Adrenal gland (tissue), 12 donors: ENCODE measurements around the gene TCF4. TPM values are rescaled to one million over a fixed set of nuclear protein-coding genes. Genes with fewer than 3 reads are reported as not detected.
"Not testable (repeated sequence)": the region's sequence is repeated elsewhere in the genome, so short reads cannot be mapped to it uniquely, and the experiment has no call there.

Source experiments
- DNase-seq, 7 donors: peaks; one replicate each; pipeline ENCODE4 v3.0.0-alpha.2; 2019 to 2020
- H3K27ac ChIP-seq, 5 donors: fragments of 200-600 bp; sonication (generic) in 4 of 5; 1 replicate in 3 of 5; 2 replicates in 2 of 5; pipeline versions ENCODE4 v1.5.1 to v1.8.0; 2016 to 2020; ENCODE audit warnings: mild to moderate bottlenecking in 1 of 5
- H3K27me3 ChIP-seq: fragments of 200-600 bp; 2 replicates; pipeline ENCODE4 v1.8.0; 2021
- H3K36me3 ChIP-seq, 2 donors: fragments of 200-600 bp; replicated peaks in 1 of 2; 1 replicate in 1 of 2; 2 replicates in 1 of 2; pipeline versions ENCODE4 v1.5.1 to v1.8.0; 2018 to 2022
- H3K4me1 ChIP-seq, 2 donors: fragments of 200-600 bp; replicated peaks in 1 of 2; 1 replicate in 1 of 2; 2 replicates in 1 of 2; pipeline versions ENCODE4 v1.5.1 to v1.8.0; 2018 to 2021
- H3K4me3 ChIP-seq, 4 donors: fragments of 200-600 bp; sonication (generic) in 3 of 4; one replicate each; pipeline ENCODE4 v1.5.1; 2016 to 2018
- H3K9me3 ChIP-seq, 3 donors: fragments of 200-600 bp; sonication (generic) in 1 of 3; replicated peaks in 1 of 3; 1 replicate in 2 of 3; 2 replicates in 1 of 3; pipeline versions ENCODE4 v1.5.1 to v1.8.0; 2016 to 2021
- POLR2A ChIP-seq, 2 donors: fragments of 450-650 bp; IDR thresholded peaks; one replicate each; pipeline ENCODE4 v1.6.1; 2017; ENCODE audit warnings: antibody characterized with exemption in 2 of 2, mild to moderate bottlenecking in 2 of 2, moderate library complexity in 1 of 2
- WGBS, 4 donors: extraction: QIAGEN DNeasy Blood & Tissue Kit in 2 of 4; methylation state at CpG; one replicate each; pipeline versions ENCODE4 v1.1.5 to v1.1.7; 2013 to 2017; 5-methylcytosine and 5-hydroxymethylcytosine counted together
- intact Hi-C, 2 donors: fragments of 100-400 bp; cut with DNase I; formaldehyde crosslinking; loops; one replicate each; pipeline versions ENCODE4 v1.14.1 to v1.15.0; 2022 to 2023
- polyA plus RNA-seq, 3 donors: library from polyadenylated mRNA; stranded (reverse); fragments of 200-250 nt in 2 of 3; fragments of 350-450 nt in 1 of 3; fragmentation: Illumina TruSeq in 1 of 3; extraction: RNeasy Lipid Tissue Mini Kit (QIAGEN cat#74804) in 1 of 3; gene quantifications; one replicate each; pipeline ENCODE4 v1.2.3, GENCODE V29; 2013 to 2014
- total RNA-seq, 9 donors: library from RNA; depleted of rRNA in 4 of 9; stranded (reverse); fragments of >200 nt in 4 of 9; fragments of 120-200 nt in 1 of 9; fragmentation: NEBNext Ultra II Directional in 1 of 9; extraction: Animal tissue kit (Norgen Biotek cat#: 25700) in 1 of 9; gene quantifications; one replicate each; pipeline versions ENCODE4 v1.1.0 to v1.2.4, GENCODE V29; 2013 to 2023
- TF ChIP-seq, protein P1 (sequence below), 6 experiments: fragments of 450-650 bp in 4 of 6; fragments of 200-600 bp in 2 of 6; sonication (generic) in 1 of 6; IDR thresholded peaks; 1 replicate in 5 of 6; 2 replicates in 1 of 6; pipeline versions ENCODE4 v1.5.1 to v1.8.0; 2016 to 2021; ENCODE audit warnings: antibody characterized with exemption in 6 of 6, mild to moderate bottlenecking in 2 of 6, moderate library complexity in 1 of 6
- donor health status: healthy with polysubstance abuse.
- donor health status: Bipolar disorder and iron deficiency.
- donor health status: DM: yes; HTN: yes; CAD: no.
- donor health status: DM: no; HTN: no; CAD: no.
- donor health status: DM: no; HTN: no; CAD: no.
- donor health status: DM: yes; HTN: yes; CAD: no.

The TCF4 gene
- total and polyA plus RNA-seq, 12 donors = 21.9 to 196 (median 112) TPM

DNA sequence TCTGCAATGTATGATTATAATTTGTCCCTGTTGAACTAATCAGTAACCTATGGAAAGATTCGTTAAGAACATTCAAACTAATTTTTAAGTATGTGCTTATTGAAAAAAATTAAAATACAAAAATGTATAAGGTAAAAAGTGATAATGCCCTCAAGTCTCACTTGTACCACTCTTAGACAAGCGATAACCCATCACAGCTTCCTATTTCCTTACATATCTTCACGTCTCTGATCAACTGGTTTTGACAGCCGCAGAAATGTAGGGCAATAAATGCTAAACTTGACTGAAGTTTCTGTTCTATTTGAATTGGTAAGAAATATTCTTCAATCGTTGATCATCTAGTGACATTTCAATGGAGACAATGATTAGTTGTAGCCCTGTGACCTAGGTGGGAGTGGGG is 112.5 kb downstream of the TCF4 start:
- 92 to 96% (median 95%) methylated on average over 5 of the region's 5 CpGs for WGBS, 4 donors
- Histone ChIP-seq H3K27me3 (no peaks in the 10 kb centered on the region), H3K4me3 (no peak overlapping the region), H3K36me3 (no peaks in the 10 kb centered on the region), H3K9me3 (no peaks in the 10 kb centered on the region), H3K4me1 (peaks cover 0 to 17% of the 10 kb centered on the region in 2 donors), H3K27ac (no peak overlapping the region)
- intact Hi-C loops = no loop called here
- TF ChIP-seq, protein P1, sequence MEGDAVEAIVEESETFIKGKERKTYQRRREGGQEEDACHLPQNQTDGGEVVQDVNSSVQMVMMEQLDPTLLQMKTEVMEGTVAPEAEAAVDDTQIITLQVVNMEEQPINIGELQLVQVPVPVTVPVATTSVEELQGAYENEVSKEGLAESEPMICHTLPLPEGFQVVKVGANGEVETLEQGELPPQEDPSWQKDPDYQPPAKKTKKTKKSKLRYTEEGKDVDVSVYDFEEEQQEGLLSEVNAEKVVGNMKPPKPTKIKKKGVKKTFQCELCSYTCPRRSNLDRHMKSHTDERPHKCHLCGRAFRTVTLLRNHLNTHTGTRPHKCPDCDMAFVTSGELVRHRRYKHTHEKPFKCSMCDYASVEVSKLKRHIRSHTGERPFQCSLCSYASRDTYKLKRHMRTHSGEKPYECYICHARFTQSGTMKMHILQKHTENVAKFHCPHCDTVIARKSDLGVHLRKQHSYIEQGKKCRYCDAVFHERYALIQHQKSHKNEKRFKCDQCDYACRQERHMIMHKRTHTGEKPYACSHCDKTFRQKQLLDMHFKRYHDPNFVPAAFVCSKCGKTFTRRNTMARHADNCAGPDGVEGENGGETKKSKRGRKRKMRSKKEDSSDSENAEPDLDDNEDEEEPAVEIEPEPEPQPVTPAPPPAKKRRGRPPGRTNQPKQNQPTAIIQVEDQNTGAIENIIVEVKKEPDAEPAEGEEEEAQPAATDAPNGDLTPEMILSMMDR (IDR thresholded peaks at IDR 0.05) = no peak
- no peak for TF ChIP-seq POLR2A (IDR thresholded peaks at IDR 0.05)
- DNase-seq = no peak

DNA sequence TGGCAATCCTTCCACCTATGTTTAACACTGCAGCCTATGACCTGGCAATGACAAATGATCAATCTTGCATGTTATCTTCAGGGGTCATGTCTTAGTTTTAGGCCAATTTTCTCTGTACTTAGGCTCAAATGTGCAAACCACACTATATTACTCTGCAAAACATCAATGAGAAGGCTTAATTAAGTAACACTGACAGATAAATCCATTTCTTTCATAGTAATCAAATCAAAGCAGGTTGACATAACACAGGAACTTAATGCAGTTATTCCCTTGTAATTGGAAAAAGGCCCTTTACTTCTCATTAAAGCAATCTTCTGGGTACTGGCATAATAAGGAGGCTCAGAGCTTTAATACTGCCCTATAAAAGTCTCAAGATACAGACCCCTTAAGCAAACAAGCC is 114.4 kb downstream of the TCF4 start:
- Histone ChIP-seq H3K27ac (no peak overlapping the region), H3K27me3 (no peaks in the 10 kb centered on the region), H3K4me1 (peaks cover 0 to 17% of the 10 kb centered on the region in 2 donors), H3K4me3 (no peak overlapping the region), H3K36me3 (no peaks in the 10 kb centered on the region), H3K9me3 (no peaks in the 10 kb centered on the region)
- intact Hi-C loops = no loop called here
- no peak for DNase-seq
- no peak for TF ChIP-seq POLR2A (IDR thresholded peaks at IDR 0.05)
- TF ChIP-seq, protein P1 (IDR thresholded peaks at IDR 0.05) = no peak

DNA sequence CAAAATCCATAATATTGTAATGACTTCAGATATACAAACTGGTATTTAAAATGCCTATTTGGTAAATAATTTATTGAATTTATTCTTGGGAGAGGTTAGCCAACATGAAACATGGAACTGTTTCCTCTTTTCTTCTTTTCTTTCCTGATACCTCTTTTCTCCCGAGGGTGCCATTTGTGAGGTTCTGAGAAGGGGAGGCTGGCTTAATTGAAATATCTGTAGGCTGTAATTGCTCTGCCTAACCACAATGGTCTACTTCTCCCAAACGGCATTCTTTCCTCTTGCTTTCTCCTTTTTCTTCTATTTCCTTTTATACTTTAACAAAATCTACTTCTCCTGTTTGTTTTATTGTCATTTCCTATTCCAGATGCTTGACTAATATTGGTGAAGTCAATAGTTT is 114.9 kb downstream of the TCF4 start:
- no peak overlapping the region for H3K4me3 ChIP-seq
- H3K9me3 ChIP-seq = no peaks in the 10 kb centered on the region
- intact Hi-C loops = no loop called here
- DNase-seq = no peak
- no peak overlapping the region for H3K27ac ChIP-seq
- 71 to 73% (median 71%) methylated on average over 2 of the region's 2 CpGs for WGBS, 4 donors
- H3K4me1 ChIP-seq = peaks cover 0 to 14% of the 10 kb centered on the region in 2 donors
- H3K36me3 ChIP-seq = no peaks in the 10 kb centered on the region
- TF ChIP-seq, protein P1 (IDR thresholded peaks at IDR 0.05) = no peak
- H3K27me3 ChIP-seq = no peaks in the 10 kb centered on the region

DNA sequence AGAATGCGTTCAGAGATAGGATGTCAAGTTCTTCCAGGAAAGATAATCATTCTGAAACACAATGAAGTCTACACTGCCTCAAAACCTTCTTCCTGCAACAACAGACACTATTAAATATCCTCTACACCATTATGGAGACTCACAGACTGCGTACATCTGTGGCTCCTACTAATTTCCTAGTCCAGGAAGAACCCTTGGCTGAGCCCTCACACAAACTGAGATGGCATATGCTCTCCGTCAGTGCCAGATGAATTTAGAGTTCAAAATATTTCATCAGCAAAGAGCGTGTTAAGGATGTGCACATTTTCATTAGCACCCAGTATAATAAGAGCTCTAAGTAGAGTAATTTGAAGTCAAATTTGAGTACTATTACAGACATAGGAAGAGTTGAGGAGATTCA is 117.2 kb downstream of the TCF4 start:
- Histone ChIP-seq H3K4me3 (no peak overlapping the region), H3K4me1 (peaks cover 0 to 6% of the 10 kb centered on the region in 2 donors), H3K9me3 (no peaks in the 10 kb centered on the region), H3K27ac (no peak overlapping the region), H3K36me3 (no peaks in the 10 kb centered on the region), H3K27me3 (no peaks in the 10 kb centered on the region)
- intact Hi-C loops = no loop called here
- TF ChIP-seq, protein P1 (IDR thresholded peaks at IDR 0.05) = no peak
- no peak for TF ChIP-seq POLR2A (IDR thresholded peaks at IDR 0.05)
- WGBS, 4 donors = 91 to 95% (median 93%) methylated on average over 4 of the region's 4 CpGs
- DNase-seq = no peak

DNA sequence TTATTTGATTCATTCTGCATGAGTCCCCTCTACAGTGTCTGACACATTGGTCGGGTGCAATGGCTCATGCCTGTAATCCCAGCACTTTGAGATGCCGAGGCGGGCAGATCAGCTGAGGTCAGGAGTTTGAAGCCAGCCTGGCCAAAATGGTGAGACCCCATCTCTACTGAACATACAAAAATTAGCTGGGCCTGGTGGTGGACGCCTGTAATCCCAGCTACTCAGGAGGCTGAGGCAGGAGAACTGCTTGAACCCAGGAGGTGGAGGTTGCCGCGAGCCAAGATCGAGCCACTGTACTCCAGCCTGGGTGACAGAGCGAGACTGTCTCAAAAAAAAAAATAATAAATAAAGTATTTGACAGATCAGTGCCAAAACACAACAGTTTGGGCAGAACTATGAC is 118.9 kb downstream of the TCF4 start:
- H3K36me3 ChIP-seq, H3K27me3 ChIP-seq, H3K4me3 ChIP-seq, H3K9me3 ChIP-seq, DNase-seq, H3K27ac ChIP-seq, intact Hi-C loops: not testable (repeated sequence)
- WGBS, 4 donors = 95 to 97% (median 96%) methylated on average over 8 of the region's 8 CpGs
- H3K4me1 ChIP-seq = peaks cover 0 to 19% of the 10 kb centered on the region in 2 donors
